Measurements from ENCODE around the gene GALNTL6. TPM values are rescaled to one million over a fixed set of nuclear protein-coding genes. Genes with fewer than 3 reads are reported as not detected.
"Not testable (repeated sequence)": the region's sequence is repeated elsewhere in the genome, so short reads cannot be mapped to it uniquely, and the experiment has no call there.

Gene GALNTL6
- total RNA-seq, 2 donors from 2014 or later: 0.92 to 3.8 TPM

- Histone ChIP-seq H3K9me3 (no peaks in the 10 kb centered on the region), H3K36me3 (no peaks in the 10 kb centered on the region), H3K4me3 (no peak overlapping the region), H3K27me3 (replicated peaks; ENCODE audit: insufficient read depth) (no peaks in the 10 kb centered on the region), H3K27ac (no peak overlapping the region), H3K4me1 (ENCODE audit: control insufficient read depth in 1 of 2, low read depth in 2 of 2) (no peaks in the 10 kb centered on the region)
- no peak for TF ChIP-seq CTCF (IDR thresholded peaks at IDR 0.05)
- ATAC-seq (ENCODE audit: insufficient number of reproducible peaks, low FRiP score, low read depth) (no peak), DNase-seq (ENCODE audit: low spot score) (no peak)
These were observed 903.1 kb downstream of the GALNTL6 start for GRCh38 chr4:172716291-172716690.

- no peaks in the 10 kb centered on the region for H3K36me3 ChIP-seq
- H3K27ac ChIP-seq: no peak overlapping the region
- DNase-seq (ENCODE audit: low spot score) (no peak), ATAC-seq (ENCODE audit: insufficient number of reproducible peaks, low FRiP score, low read depth) (no peak)
- no peak for TF ChIP-seq CTCF (IDR thresholded peaks at IDR 0.05)
- no peaks in the 10 kb centered on the region for H3K27me3 ChIP-seq (replicated peaks; ENCODE audit: insufficient read depth)
- no peaks in the 10 kb centered on the region for H3K9me3 ChIP-seq
- no peak overlapping the region for H3K4me3 ChIP-seq
- H3K4me1 ChIP-seq (ENCODE audit: control insufficient read depth in 1 of 2, low read depth in 2 of 2): no peaks in the 10 kb centered on the region
These were observed 908.5 kb downstream of the GALNTL6 start for GRCh38 chr4:172721659-172722058.

- TF ChIP-seq CTCF (IDR thresholded peaks at IDR 0.05): no peak
- Histone ChIP-seq H3K27ac (no peak overlapping the region), H3K4me3 (no peak overlapping the region), H3K36me3 (no peaks in the 10 kb centered on the region), H3K4me1 (ENCODE audit: control insufficient read depth in 1 of 2, low read depth in 2 of 2) (no peaks in the 10 kb centered on the region), H3K9me3 (no peaks in the 10 kb centered on the region), H3K27me3 (replicated peaks; ENCODE audit: insufficient read depth) (no peaks in the 10 kb centered on the region)
- DNase-seq (ENCODE audit: low spot score): no peak
- no peak for ATAC-seq (ENCODE audit: insufficient number of reproducible peaks, low FRiP score, low read depth)
These were observed 912.4 kb downstream of the GALNTL6 start for GRCh38 chr4:172725581-172725980.

- no peak for TF ChIP-seq CTCF (IDR thresholded peaks at IDR 0.05)
- DNase-seq (ENCODE audit: low spot score): no peak
- no peak for ATAC-seq (ENCODE audit: insufficient number of reproducible peaks, low FRiP score, low read depth)
- no peak overlapping the region for H3K27ac ChIP-seq
- no peak overlapping the region for H3K4me3 ChIP-seq
- H3K27me3 ChIP-seq (replicated peaks; ENCODE audit: insufficient read depth): no peaks in the 10 kb centered on the region
- no peaks in the 10 kb centered on the region for H3K9me3 ChIP-seq
- H3K36me3 ChIP-seq: no peaks in the 10 kb centered on the region
- no peaks in the 10 kb centered on the region for H3K4me1 ChIP-seq (ENCODE audit: control insufficient read depth in 1 of 2, low read depth in 2 of 2)
These were observed 912.8 kb downstream of the GALNTL6 start for GRCh38 chr4:172726001-172726423.

DNA sequence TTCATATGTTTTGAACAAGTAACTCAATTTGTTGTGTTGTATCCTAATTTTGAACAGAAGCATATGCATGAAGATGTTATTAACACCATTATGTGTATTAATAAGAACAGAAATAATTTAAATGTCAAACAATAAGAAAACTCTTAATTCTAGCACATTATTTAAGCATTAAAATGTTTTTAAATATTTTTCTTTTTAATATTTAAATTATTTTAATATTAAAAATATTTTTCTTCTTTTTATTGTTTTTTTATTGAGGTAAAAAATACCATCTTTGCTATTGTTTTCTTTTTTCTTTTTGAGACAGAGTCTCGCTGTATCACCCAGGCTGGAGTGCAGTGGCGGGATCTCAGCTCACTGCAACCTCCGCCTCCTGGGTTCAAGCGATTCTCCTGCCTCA, 914.4 kb downstream of the GALNTL6 start:
- H3K4me3 ChIP-seq: no peak overlapping the region
- no peak overlapping the region for H3K27ac ChIP-seq
- H3K27me3 ChIP-seq (replicated peaks; ENCODE audit: insufficient read depth): no peaks in the 10 kb centered on the region
- ATAC-seq (ENCODE audit: insufficient number of reproducible peaks, low FRiP score, low read depth) (no peak), DNase-seq (ENCODE audit: low spot score) (no peak)
- no peaks in the 10 kb centered on the region for H3K36me3 ChIP-seq
- no peaks in the 10 kb centered on the region for H3K9me3 ChIP-seq
- TF ChIP-seq CTCF (IDR thresholded peaks at IDR 0.05): no peak
- no peaks in the 10 kb centered on the region for H3K4me1 ChIP-seq (ENCODE audit: control insufficient read depth in 1 of 2, low read depth in 2 of 2)

DNA sequence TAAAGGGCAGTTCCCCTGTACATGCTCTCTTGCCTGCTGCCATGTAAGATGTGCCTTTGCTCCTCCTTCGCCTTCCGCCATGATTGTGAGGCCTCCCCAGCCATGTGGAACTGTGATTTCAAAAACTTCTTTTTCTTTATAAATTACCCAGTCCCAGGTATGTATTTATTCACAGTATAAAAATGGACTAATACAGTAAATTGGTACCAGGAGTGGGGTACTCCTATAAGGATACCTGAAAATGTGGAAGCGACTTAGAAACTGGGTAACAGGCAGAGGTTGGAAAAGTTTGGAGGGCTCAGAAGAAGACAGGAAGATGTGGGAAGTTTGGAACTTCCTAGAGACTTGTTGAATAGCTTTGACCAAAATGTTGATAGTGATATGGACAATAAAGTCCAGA, 920.4 kb downstream of the GALNTL6 start:
- not testable (repeated sequence) for H3K27ac ChIP-seq; H3K27me3 ChIP-seq (replicated peaks; ENCODE audit: insufficient read depth); H3K9me3 ChIP-seq; ATAC-seq (ENCODE audit: insufficient number of reproducible peaks, low FRiP score, low read depth); H3K4me1 ChIP-seq (ENCODE audit: control insufficient read depth in 1 of 2, low read depth in 2 of 2); H3K4me3 ChIP-seq; DNase-seq (ENCODE audit: low spot score); H3K36me3 ChIP-seq

Measured in thoracic aorta (tissue), 2 donors.